ENCODE results near the gene SMYD3. TPM values are rescaled to one million over a fixed set of nuclear protein-coding genes. Genes with fewer than 3 reads are reported as not detected.

SMYD3 gene
- total and polyA plus RNA-seq, 9 of the 15 experiments (the other 6 are each of a cell fraction or from before 2014, with no cell fraction given) = 128 to 440 (median 197) TPM

GRCh38 chr1:245991266-245991665 is 515.8 kb downstream of the SMYD3 start (continued):
- TF ChIP-seq ZNF398 (CRISPR knock-in tag; IDR thresholded peaks at IDR 0.05) = no peak
- no peak for TF ChIP-seq CHD7 (IDR thresholded peaks at IDR 0.05; ENCODE audit: low read depth, low read length)
- TF ChIP-seq SMARCA5 (IDR thresholded peaks at IDR 0.05) = no peak
- TF ChIP-seq ZNF655 (CRISPR knock-in tag; IDR thresholded peaks at IDR 0.05) = no peak
- TF ChIP-seq SMARCE1 (IDR thresholded peaks at IDR 0.05) = no peak
- TF ChIP-seq TEAD1 (CRISPR knock-in tag; IDR thresholded peaks at IDR 0.05) = no peak
- no peak for TF ChIP-seq ZHX1 (conservative IDR thresholded peaks at IDR 0.05; ENCODE audit: low read length)
- no peak for TF ChIP-seq ESRRB (CRISPR knock-in tag; IDR thresholded peaks at IDR 0.05; ENCODE audit: borderline replicate concordance)
- no peak for TF ChIP-seq RBM22 (IDR thresholded peaks at IDR 0.05; ENCODE audit: low read depth, low read length, poor library complexity, severe bottlenecking)
- TF ChIP-seq ZNF431 (CRISPR knock-in tag; IDR thresholded peaks at IDR 0.05) = no peak

Measured in K562 (cell line).